Ammon's horn (tissue), 1 donor: ENCODE results near the gene ERBB4.
"Not testable (repeated sequence)": the region's sequence is repeated elsewhere in the genome, so short reads cannot be mapped to it uniquely, and the experiment has no call there.

Experiments
- DNase-seq: peaks from one replicate; pipeline ENCODE4 v3.0.0-alpha.2; 2016; ENCODE audit warnings: low spot score

Gene ERBB4

GRCh38 chr2:211592006-211592405 is 946.6 kb downstream of the ERBB4 start:
- DNase-seq, result not testable (repeated sequence)

GRCh38 chr2:211591426-211591825 is 947.2 kb downstream of the ERBB4 start:
- DNase-seq, result no peak

- DNase-seq, result no peak
Measured at GRCh38 chr2:211568439-211568838, 970.2 kb downstream of the ERBB4 start.

DNA sequence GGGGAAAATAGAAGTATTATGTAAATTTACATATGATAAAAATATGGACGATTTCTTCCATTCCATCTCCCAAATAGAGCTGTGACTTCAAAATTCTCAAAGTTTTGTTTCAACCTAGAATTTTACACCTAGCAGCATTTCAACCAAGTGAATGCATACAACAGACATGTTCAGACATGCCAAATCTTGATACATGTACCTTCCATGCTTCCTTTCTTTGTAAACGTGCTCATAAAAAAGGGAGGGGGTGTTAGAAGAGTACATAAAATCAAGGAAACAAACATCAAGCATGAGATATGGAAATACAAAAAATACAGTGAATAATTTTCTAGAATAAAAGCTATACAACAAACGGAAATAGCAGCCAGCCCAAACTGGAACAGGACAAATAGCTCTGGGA is 974.2 kb downstream of the ERBB4 start:
- no peak for DNase-seq

DNA sequence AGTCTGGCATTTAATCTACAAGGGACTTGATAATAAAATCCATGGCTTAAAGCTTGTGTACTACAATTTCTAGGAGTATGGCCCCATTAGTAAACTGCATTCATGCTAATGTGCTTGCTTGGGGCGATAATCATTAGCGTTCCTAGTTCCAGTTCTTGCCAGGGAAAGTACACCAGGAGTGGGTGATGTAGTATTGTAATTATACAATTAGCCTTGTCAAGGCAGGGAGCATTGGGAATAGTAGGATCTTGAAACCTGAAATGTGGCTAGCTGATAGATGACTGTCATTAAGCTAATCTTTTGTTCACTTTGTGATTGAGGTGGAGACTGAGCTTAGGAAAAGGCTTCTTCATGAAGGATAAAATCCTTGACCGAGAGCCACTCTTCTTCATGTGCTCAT is 993.0 kb downstream of the ERBB4 start:
- DNase-seq, result no peak

DNA sequence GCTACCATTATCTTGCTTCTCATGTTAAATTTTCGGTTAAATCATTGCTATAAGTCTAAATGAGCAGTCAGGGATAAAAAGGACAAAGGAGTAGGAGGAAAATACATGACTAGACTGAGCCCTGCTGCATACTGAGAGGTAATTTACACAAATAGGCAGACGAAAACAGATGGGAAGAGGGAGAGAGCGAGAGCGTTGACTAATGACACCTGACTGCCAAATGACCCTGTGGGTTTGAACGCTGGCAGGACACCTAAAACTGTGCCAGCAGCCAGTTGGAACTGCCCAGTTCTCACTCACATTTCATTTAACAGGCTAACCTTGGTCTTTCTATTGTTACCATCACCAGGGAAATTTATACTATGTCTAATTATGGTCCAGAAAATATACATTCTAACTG is 1004.0 kb downstream of the ERBB4 start:
- peak; percentile 7 for DNase-seq

GRCh38 chr2:211524248-211524647 is 1014.4 kb downstream of the ERBB4 start:
- not testable (repeated sequence) for DNase-seq

GRCh38 chr2:211516537-211516936 is 1022.1 kb downstream of the ERBB4 start:
- DNase-seq, result no peak

DNA sequence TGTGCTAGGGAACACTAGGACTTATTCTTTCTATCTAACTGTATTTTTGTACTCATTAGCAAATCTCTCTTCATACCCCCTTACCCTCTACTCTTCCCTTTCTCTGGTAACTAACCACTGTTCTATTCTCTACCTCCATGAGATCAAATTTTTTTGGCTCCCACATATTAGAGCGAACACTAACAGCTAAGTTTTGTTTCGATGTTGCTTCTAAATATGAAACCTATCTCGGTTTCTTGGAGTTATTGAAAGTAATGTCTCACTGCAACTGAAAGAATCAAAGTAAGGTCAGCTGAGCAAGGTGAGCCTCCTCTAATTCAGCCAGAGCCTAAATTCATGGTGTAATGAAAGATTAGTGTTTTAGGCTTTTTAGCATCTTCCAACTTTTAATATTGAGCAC is 1024.6 kb downstream of the ERBB4 start:
- no peak for DNase-seq

DNA sequence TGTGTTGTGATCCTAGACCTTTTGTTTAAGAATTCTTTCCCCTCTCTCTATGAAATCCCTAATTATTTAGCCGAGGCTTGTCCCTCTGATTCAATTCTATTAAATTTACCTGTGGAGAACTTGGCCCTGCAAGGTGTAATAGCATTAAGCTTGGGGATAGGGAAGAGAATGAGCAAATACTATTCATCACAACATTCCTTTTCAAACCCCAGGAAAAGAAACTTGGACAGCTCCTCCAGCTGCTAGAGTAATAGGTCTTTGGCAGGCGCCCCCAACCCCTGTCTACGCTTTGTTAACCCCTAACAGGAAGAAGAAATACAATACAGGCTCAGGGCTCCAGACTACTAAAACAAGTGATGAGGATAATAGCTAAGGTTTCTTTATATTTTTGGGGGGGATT is 1025.2 kb downstream of the ERBB4 start:
- no peak for DNase-seq

DNA sequence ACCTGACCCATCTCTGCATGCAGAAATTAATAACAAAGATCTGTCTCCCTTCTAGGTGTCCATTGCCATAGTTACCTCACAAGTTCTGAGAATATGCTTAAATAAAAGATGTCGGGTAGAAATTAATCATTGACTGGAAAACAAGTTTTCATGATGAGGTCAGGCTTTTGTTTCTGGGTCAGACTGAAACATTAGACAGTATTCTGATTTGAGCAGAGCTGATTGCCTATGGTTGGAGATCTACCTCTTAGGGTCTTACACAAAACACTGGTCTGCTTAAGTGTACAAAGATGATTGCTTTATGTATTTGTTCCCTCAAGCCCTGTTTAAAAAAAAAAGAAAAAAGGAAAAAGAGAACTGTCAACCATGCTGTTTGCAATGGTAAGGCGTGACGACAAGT is 1025.8 kb downstream of the ERBB4 start:
- DNase-seq, result no peak

- no peak for DNase-seq
Measured at GRCh38 chr2:211503856-211504255, 1034.7 kb downstream of the ERBB4 start.

- DNase-seq, result no peak
Measured at GRCh38 chr2:211503198-211503597, 1035.4 kb downstream of the ERBB4 start.

GRCh38 chr2:211498551-211499205 is 1039.9 kb downstream of the ERBB4 start:
- no peak for DNase-seq

DNA sequence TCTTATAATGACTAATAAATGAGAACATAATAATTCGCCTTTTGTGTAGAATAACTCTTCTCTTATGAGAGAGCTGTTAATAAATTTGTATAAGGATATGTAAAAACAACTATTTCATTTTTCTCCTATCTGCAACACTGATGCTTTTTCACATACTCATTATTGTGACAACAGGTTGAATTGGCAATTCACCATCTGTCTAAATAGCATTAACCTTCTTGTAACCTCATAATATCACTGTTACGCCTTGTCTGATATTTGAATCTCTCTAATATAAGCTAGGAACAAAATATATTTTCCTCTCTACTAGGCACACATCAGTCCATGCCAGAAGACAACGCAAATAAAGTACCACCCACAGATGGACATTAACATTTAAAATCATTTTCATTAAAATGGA is 1043.3 kb downstream of the ERBB4 start:
- DNase-seq, result no peak

DNA sequence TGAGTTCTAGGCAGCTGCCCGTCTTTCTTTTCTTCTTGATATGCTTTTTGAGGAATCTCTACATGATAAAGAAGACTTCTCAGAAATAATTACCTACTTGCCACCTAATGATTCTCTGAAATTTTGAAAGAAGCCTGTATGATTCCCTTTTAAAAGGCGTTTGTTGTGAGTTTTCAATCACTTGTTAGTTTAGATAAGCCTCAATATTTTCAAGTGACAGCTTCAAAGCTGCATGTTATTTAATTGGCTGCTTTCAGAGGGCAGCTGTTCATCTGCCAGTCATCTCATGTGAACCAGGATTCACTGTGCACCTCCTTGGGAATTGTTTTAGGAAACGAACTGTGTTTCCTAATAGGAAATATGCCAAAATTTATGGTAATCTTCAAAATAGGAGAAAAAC is 1044.1 kb downstream of the ERBB4 start:
- no peak for DNase-seq

GRCh38 chr2:211494085-211494484 is 1044.5 kb downstream of the ERBB4 start:
- DNase-seq, result no peak

DNA sequence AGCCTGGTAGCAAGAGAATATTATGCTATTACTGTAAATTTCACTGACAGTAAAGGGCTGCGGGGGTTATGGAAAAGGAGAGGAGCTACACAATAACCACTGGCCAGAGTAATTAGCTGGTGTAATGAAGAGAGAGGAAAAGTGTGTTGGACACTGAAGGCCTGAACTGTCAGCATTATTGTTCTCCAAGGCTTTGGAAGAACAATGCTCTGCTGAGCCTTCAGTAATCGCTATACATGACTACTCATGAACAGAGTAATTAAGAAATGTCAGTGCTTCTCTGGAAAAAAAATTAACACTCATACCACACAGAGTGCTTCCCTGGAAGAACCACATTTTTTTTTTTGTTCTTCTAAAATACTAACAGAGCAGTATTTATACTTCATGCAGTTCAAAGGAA is 1050.9 kb downstream of the ERBB4 start:
- DNase-seq, result no peak

DNA sequence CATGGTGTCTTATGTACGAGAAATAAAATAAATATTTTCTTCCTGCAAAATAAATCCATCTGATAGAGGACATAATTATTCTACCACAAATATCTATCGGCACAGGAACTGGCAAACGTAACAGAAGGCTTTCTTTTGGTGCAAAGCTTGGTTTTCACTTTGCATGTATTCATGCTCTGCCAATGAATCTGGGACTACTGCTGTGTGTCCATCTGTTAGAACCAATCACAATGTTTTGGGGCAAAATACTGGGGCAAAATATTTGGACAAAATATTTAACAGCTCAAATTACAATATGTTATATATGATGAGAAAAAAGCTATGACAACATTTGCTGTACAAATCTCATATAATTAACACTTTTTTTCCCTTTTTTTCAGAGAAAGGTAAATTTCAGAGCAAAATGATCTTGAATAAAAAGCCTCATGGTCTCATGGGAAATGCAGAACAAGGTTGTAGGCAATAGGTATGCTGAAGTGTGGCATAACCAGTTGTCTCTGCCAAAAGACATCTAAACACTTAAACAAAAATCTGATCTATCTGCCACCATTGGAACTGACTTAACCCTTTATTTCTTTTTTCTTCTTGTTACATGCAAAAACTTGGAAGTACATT is 1059.0 kb downstream of the ERBB4 start:
- DNase-seq, result no peak

GRCh38 chr2:211477537-211478275 is 1060.9 kb downstream of the ERBB4 start:
- DNase-seq, result no peak

- DNase-seq, result no peak
Measured at GRCh38 chr2:211473116-211473515, 1065.5 kb downstream of the ERBB4 start.

DNA sequence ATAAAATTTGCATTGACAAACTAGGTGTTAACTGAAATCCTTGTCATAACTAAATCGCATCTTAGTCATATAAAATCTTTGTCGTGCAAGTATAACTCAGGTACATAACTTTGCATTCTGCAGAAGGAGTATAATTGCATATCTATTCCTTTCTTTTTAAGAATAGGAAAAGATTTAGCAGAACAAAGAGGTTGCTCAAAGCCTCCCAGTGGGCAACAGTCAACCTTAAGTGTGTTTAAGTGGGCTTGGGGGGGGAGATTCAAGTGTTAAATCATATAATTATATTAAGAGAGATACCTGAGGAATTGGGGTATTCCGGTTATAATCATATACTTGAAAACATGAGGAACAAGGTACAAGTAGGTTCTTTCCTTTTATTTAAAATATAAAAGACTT is 1068.9 kb downstream of the ERBB4 start:
- DNase-seq, result no peak

GRCh38 chr2:211468877-211469663 is 1069.5 kb downstream of the ERBB4 start:
- DNase-seq, result no peak
